ENCODE measurements around the gene UNC13D. TPM values are rescaled to one million over a fixed set of nuclear protein-coding genes. Genes with fewer than 3 reads are reported as not detected.
A peak's percentile ranks its signal among the peaks of the same experiment; 100 is the strongest.

Gene UNC13D
- polyA plus RNA-seq, 1 experiment = 0.16 TPM

DNA sequence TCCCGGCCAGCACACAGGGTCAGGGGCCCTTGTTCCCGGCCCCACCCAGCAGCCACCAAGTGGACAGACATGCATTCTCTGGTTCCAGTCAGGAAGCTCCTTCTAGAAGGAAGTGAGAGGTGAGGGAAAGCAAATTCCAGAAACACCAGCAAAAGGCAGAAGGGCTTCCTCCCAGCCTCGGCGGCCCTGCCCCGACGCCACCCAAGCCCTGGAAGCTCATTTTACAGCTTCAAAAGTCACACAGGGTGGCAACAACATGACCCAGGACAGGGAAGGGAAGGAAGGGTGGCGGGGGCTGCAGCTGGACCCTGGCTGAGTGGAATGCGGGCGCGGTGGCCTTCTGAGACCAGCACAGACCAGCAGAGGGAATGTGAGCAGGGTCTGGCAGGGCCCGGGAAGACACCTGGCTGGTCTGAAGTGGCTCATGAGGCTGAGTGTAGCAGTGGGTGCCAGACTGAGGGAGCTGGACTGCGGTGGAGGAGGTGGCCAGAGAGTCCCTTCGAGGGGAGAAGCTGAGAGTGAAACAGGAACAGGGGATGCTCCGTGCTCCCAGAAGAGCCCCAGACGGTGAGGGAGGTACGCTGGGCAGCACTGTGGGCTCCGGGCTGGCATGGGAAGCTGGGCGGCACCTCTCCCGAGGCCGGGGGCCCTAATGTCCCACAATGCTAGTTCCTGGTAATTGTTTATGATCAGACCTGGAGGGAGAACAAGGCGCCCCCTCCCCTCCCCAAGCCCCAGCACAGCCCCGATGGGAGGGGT is 1.9 kb upstream of the UNC13D start:
- no peak overlapping the region for H3K4me3 ChIP-seq (ENCODE audit: low read depth, low read length)
- TF ChIP-seq, protein P1, sequence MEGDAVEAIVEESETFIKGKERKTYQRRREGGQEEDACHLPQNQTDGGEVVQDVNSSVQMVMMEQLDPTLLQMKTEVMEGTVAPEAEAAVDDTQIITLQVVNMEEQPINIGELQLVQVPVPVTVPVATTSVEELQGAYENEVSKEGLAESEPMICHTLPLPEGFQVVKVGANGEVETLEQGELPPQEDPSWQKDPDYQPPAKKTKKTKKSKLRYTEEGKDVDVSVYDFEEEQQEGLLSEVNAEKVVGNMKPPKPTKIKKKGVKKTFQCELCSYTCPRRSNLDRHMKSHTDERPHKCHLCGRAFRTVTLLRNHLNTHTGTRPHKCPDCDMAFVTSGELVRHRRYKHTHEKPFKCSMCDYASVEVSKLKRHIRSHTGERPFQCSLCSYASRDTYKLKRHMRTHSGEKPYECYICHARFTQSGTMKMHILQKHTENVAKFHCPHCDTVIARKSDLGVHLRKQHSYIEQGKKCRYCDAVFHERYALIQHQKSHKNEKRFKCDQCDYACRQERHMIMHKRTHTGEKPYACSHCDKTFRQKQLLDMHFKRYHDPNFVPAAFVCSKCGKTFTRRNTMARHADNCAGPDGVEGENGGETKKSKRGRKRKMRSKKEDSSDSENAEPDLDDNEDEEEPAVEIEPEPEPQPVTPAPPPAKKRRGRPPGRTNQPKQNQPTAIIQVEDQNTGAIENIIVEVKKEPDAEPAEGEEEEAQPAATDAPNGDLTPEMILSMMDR (IDR thresholded peaks at IDR 0.05; ENCODE audit: low read depth, low read length) = peak; percentile 4; the same call in 1 of the 2 replicates
- no peaks in the 10 kb centered on the region for H3K27me3 ChIP-seq (ENCODE audit: control insufficient read depth, insufficient read depth, low read length)
- ChIA-PET POLR2A (interaction anchor here (1.0 to 1.5 kb wide), 3 partner anchors 9 to 66 kb away, joined by 3 to 5 read pairs (median 3); partner anchors contain the start of genes TRIM65 and WBP2), CTCF (interaction anchor here (0.6 to 3.3 kb wide), 8 partner anchors 9 to 426 kb away, joined by 3 to 18 read pairs (median 4); partner anchors contain the start of gene WBP2)
- no peaks in the 10 kb centered on the region for H3K9me3 ChIP-seq (ENCODE audit: control insufficient read depth, insufficient read depth, low read length)
- H3K27ac ChIP-seq (ENCODE audit: low read depth, low read length) = no peak overlapping the region
- DNase-seq (ENCODE audit: low read depth, low spot score) = no peak

- no peak for DNase-seq (ENCODE audit: low read depth, low spot score)
- Histone ChIP-seq H3K27ac (ENCODE audit: low read depth, low read length) (no peak overlapping the region), H3K27me3 (ENCODE audit: control insufficient read depth, insufficient read depth, low read length) (no peaks in the 10 kb centered on the region), H3K4me3 (ENCODE audit: low read depth, low read length) (no peak overlapping the region), H3K9me3 (ENCODE audit: control insufficient read depth, insufficient read depth, low read length) (no peaks in the 10 kb centered on the region)
- TF ChIP-seq, protein P1 (IDR thresholded peaks at IDR 0.05; ENCODE audit: low read depth, low read length) = peak; percentile 72
- CTCF ChIA-PET = interaction anchor here (0.6 to 3.3 kb wide), 8 partner anchors 10 to 92 kb away, joined by 3 to 18 read pairs (median 3); partner anchors contain the start of gene WBP2
- POLR2A ChIA-PET = interaction anchor here (1.0 kb wide), 1 partner anchor 10 kb away, joined by 5 read pairs; the partner anchor contains the start of gene WBP2
These were observed 981 bp upstream of the UNC13D start for GRCh38 chr17:75845058-75845711.

DNA sequence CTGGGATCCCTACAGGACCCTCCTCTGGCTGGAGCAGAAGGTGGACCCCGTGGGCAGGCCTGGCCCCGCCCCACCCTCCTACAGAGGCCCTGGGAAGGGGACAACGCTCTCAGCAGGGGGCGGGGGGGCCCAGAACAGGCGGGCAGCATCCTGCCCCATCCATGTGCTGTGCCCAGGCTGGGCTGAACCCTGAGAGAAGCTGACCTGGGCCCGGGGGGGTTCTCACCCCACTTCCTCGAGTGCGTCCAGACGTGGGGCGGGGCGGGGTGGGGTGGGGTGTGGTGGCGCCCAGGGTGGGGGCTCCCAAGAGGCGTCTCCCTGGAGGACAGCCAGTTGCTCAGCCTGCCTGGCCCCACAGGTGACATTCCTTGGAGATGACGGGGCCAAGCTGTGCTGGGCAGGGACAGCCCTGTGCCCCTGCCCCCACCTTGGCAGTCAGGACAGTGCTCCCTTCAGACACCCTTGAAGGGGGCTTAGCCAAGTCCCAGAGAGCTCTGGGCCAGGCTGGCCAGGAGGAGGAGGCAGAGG is 390 bp upstream of the UNC13D start:
- CTCF ChIA-PET = interaction anchor here (0.6 to 3.3 kb wide), 6 partner anchors 10 to 247 kb away, joined by 3 to 18 read pairs (median 4); partner anchors contain the start of gene WBP2
- no peak for DNase-seq (ENCODE audit: low read depth, low spot score)
- Histone ChIP-seq H3K4me3 (ENCODE audit: low read depth, low read length) (no peak overlapping the region), H3K27me3 (ENCODE audit: control insufficient read depth, insufficient read depth, low read length) (no peaks in the 10 kb centered on the region), H3K27ac (ENCODE audit: low read depth, low read length) (no peak overlapping the region), H3K9me3 (ENCODE audit: control insufficient read depth, insufficient read depth, low read length) (no peaks in the 10 kb centered on the region)
- TF ChIP-seq, protein P1 (IDR thresholded peaks at IDR 0.05; ENCODE audit: low read depth, low read length) = no peak
- POLR2A ChIA-PET = interaction anchor here (1.0 kb wide), 1 partner anchor 10 kb away, joined by 5 read pairs; the partner anchor contains the start of gene WBP2

- CTCF ChIA-PET = no interaction called here
- Histone ChIP-seq H3K4me3 (ENCODE audit: low read depth, low read length) (no peak overlapping the region), H3K9me3 (ENCODE audit: control insufficient read depth, insufficient read depth, low read length) (no peaks in the 10 kb centered on the region), H3K27me3 (ENCODE audit: control insufficient read depth, insufficient read depth, low read length) (no peaks in the 10 kb centered on the region), H3K27ac (ENCODE audit: low read depth, low read length) (no peak overlapping the region)
- TF ChIP-seq, protein P1 (IDR thresholded peaks at IDR 0.05; ENCODE audit: low read depth, low read length) = no peak
- no peak for DNase-seq (ENCODE audit: low read depth, low spot score)
- POLR2A ChIA-PET = no interaction called here
These were observed 1.1 kb downstream of the UNC13D start for GRCh38 chr17:75842963-75843576.
